ENCODE data around the gene SSR3. TPM values are rescaled to one million over a fixed set of nuclear protein-coding genes. Genes with fewer than 3 reads are reported as not detected.

Gene SSR3
- polyA plus RNA-seq, 2 donors, result 53.7 to 73.2 TPM

DNA sequence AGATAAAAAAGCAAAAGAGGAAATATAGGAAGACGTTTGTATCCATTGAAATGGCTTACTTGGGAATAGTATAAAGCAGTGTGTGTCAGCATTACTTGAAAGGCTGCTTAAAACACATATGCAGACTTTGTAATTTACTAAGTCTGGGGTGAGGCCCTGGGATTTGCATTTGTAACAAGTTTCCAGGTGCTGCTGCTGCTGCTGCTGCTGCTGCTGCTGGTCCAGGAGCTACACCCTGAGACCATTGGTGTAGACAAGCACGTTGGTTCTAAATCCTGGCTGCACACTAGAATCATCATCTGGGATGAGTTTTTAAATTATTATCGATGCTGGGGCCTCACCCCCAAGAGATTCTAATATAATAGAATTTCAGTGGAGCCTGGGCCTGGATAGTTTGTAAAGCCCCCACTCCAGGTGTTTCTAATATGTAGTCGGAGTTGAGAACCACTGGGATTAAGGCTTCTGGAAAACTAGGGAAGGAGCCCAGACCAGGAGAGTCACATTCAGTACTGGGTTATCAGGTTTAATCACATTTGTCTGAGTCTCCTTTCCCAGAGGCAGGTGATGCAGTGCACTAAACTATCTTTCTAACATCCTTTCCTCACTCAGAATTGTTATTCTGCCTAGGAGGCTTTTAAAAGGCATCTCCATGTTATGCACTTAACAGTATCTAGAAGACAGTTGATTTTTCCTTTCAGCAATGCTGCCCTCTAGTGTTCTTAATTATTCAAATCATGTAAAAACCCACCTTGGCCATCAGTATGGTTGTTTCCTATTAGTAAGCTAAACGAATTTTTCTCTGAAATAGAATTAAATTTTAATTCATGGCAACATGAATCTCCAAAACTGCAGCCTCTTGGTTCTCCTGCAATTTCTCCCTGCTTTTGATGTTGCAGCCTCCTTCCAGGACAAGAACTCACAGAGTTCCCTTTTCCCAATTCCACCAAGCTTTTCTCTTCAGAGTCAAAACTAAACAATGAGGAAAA lies 45.4 kb downstream of the SSR3 start:
- no peaks in the 10 kb centered on the region for H3K4me1 ChIP-seq (ENCODE audit: control insufficient read depth in 2 of 2, insufficient read depth in 2 of 2, low read length in 1 of 2)
- 57 to 61% methylated on average over 5 of the region's 5 CpGs for WGBS, 2 donors
- H3K27ac ChIP-seq (ENCODE audit: low read depth in 2 of 2, low read length in 1 of 2), result no peak overlapping the region
- H3K27me3 ChIP-seq (ENCODE audit: control insufficient read depth in 1 of 2, insufficient read depth in 2 of 2, low read length in 2 of 2), result no peaks in the 10 kb centered on the region
- no peak overlapping the region for H3K4me3 ChIP-seq (ENCODE audit: low read depth in 1 of 2, low read length in 2 of 2)
- H3K36me3 ChIP-seq (ENCODE audit: control insufficient read depth in 2 of 2, insufficient read depth in 2 of 2, low read length in 1 of 2), result no peaks in the 10 kb centered on the region
- no peaks in the 10 kb centered on the region for H3K9me3 ChIP-seq (ENCODE audit: control insufficient read depth in 2 of 2, insufficient read depth in 1 of 2, low read depth in 1 of 2, low read length in 1 of 2)

DNA sequence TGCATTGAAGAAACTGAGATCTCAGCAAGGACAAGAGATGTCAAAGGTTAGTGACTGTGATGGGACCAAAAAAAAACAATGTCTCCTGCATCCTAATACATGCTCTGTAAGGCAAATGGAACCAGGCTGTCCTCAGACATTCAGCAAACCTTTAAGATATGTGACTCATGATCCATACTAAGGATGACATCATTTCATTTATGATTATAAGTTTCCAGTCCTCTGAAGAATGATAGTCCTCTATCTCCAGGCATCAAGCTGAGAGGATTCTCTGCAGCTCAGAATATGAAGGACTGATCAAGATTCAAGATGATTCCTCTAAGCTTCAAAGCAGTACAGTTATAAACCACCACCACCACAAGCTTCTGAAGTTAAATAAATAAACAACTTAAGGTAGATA lies 47.6 kb downstream of the SSR3 start:
- no peaks in the 10 kb centered on the region for H3K4me1 ChIP-seq (ENCODE audit: control insufficient read depth in 2 of 2, insufficient read depth in 2 of 2, low read length in 1 of 2)
- H3K27ac ChIP-seq (ENCODE audit: low read depth in 2 of 2, low read length in 1 of 2), result no peak overlapping the region
- H3K4me3 ChIP-seq (ENCODE audit: low read depth in 1 of 2, low read length in 2 of 2), result no peak overlapping the region
- no peaks in the 10 kb centered on the region for H3K27me3 ChIP-seq (ENCODE audit: control insufficient read depth in 1 of 2, insufficient read depth in 2 of 2, low read length in 2 of 2)
- no peaks in the 10 kb centered on the region for H3K9me3 ChIP-seq (ENCODE audit: control insufficient read depth in 2 of 2, insufficient read depth in 1 of 2, low read depth in 1 of 2, low read length in 1 of 2)
- H3K36me3 ChIP-seq (ENCODE audit: control insufficient read depth in 2 of 2, insufficient read depth in 2 of 2, low read length in 1 of 2), result no peaks in the 10 kb centered on the region

- no peak overlapping the region for H3K27ac ChIP-seq (ENCODE audit: low read depth in 2 of 2, low read length in 1 of 2)
- WGBS, 2 donors, result 78 to 80% methylated on average over 5 of the region's 5 CpGs
- no peaks in the 10 kb centered on the region for H3K9me3 ChIP-seq (ENCODE audit: control insufficient read depth in 2 of 2, insufficient read depth in 1 of 2, low read depth in 1 of 2, low read length in 1 of 2)
- H3K27me3 ChIP-seq (ENCODE audit: control insufficient read depth in 1 of 2, insufficient read depth in 2 of 2, low read length in 2 of 2), result no peaks in the 10 kb centered on the region
- H3K36me3 ChIP-seq (ENCODE audit: control insufficient read depth in 2 of 2, insufficient read depth in 2 of 2, low read length in 1 of 2), result no peaks in the 10 kb centered on the region
- H3K4me3 ChIP-seq (ENCODE audit: low read depth in 1 of 2, low read length in 2 of 2), result no peak overlapping the region
- no peaks in the 10 kb centered on the region for H3K4me1 ChIP-seq (ENCODE audit: control insufficient read depth in 2 of 2, insufficient read depth in 2 of 2, low read length in 1 of 2)
Observed at GRCh38 chr3:156498307-156498706, 56.6 kb downstream of the SSR3 start.

- 71 to 79% methylated on average over 1 of the region's 1 CpG for WGBS, 2 donors
- no peak overlapping the region for H3K27ac ChIP-seq (ENCODE audit: low read depth in 2 of 2, low read length in 1 of 2)
- no peaks in the 10 kb centered on the region for H3K27me3 ChIP-seq (ENCODE audit: control insufficient read depth in 1 of 2, insufficient read depth in 2 of 2, low read length in 2 of 2)
- no peaks in the 10 kb centered on the region for H3K36me3 ChIP-seq (ENCODE audit: control insufficient read depth in 2 of 2, insufficient read depth in 2 of 2, low read length in 1 of 2)
- no peaks in the 10 kb centered on the region for H3K9me3 ChIP-seq (ENCODE audit: control insufficient read depth in 2 of 2, insufficient read depth in 1 of 2, low read depth in 1 of 2, low read length in 1 of 2)
- no peaks in the 10 kb centered on the region for H3K4me1 ChIP-seq (ENCODE audit: control insufficient read depth in 2 of 2, insufficient read depth in 2 of 2, low read length in 1 of 2)
- H3K4me3 ChIP-seq (ENCODE audit: low read depth in 1 of 2, low read length in 2 of 2), result no peak overlapping the region
Observed at GRCh38 chr3:156497326-156497725, 57.6 kb downstream of the SSR3 start.

DNA sequence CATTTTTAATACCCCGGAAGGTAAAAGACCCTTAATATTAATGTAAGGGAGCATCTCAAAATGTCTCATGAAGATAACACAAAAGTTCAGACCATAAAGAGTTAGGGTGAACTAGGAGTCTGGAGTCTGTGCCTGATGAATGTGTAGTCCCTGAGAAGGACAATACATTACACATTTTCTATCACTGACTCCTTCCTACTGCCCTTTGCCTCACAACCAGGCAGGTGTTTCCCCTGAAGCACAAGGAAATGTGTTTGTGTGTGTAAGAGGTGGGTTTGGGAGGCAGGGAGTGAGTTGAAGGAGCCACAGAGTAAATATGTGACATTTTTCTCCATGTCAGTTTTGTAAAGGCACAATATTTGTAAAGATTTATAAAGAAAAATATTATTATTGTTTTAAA lies 59.1 kb downstream of the SSR3 start:
- 85 to 98% methylated on average over 1 of the region's 1 CpG for WGBS, 2 donors
- no peaks in the 10 kb centered on the region for H3K4me1 ChIP-seq (ENCODE audit: control insufficient read depth in 2 of 2, insufficient read depth in 2 of 2, low read length in 1 of 2)
- no peaks in the 10 kb centered on the region for H3K9me3 ChIP-seq (ENCODE audit: control insufficient read depth in 2 of 2, insufficient read depth in 1 of 2, low read depth in 1 of 2, low read length in 1 of 2)

GRCh38 chr3:156493887-156494286 lies 61.0 kb downstream of the SSR3 start:
- WGBS, 2 donors, result 84 to 86% methylated on average over 3 of the region's 3 CpGs
- Histone ChIP-seq H3K9me3 (ENCODE audit: control insufficient read depth in 2 of 2, insufficient read depth in 1 of 2, low read depth in 1 of 2, low read length in 1 of 2) (no peaks in the 10 kb centered on the region), H3K4me1 (ENCODE audit: control insufficient read depth in 2 of 2, insufficient read depth in 2 of 2, low read length in 1 of 2) (no peaks in the 10 kb centered on the region), H3K27ac (ENCODE audit: low read depth in 2 of 2, low read length in 1 of 2) (no peak overlapping the region), H3K36me3 (ENCODE audit: control insufficient read depth in 2 of 2, insufficient read depth in 2 of 2, low read length in 1 of 2) (no peaks in the 10 kb centered on the region), H3K4me3 (ENCODE audit: low read depth in 1 of 2, low read length in 2 of 2) (no peak overlapping the region), H3K27me3 (ENCODE audit: control insufficient read depth in 1 of 2, insufficient read depth in 2 of 2, low read length in 2 of 2) (no peaks in the 10 kb centered on the region)

More for the DNA sequence above, 59.1 kb downstream of the SSR3 start:
- no peaks in the 10 kb centered on the region for H3K27me3 ChIP-seq (ENCODE audit: control insufficient read depth in 1 of 2, insufficient read depth in 2 of 2, low read length in 2 of 2)
- no peak overlapping the region for H3K4me3 ChIP-seq (ENCODE audit: low read depth in 1 of 2, low read length in 2 of 2)
- no peak overlapping the region for H3K27ac ChIP-seq (ENCODE audit: low read depth in 2 of 2, low read length in 1 of 2)
- no peaks in the 10 kb centered on the region for H3K36me3 ChIP-seq (ENCODE audit: control insufficient read depth in 2 of 2, insufficient read depth in 2 of 2, low read length in 1 of 2)

DNA sequence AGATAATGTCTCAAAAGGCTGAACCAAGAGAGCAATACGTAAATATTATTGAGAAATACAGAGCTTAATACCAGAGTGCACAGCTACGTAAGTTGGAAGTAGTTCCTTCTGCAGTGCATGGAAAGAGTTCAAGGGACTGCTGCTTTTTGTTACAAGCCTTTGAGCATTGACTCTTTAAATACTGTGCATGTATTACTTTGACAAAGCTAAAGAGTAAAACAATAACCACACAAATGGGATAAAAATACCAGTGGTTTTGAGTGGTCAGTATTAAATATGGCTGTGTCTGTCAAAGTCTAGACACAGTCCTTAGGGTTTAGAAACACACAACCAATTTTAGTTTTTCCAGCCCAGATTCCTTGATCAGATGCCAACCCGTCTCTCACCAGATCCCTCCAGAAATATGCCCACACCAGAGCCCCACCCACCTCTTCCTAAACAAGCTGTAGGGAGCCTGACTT lies 62.1 kb downstream of the SSR3 start:
- H3K9me3 ChIP-seq (ENCODE audit: control insufficient read depth in 2 of 2, insufficient read depth in 1 of 2, low read depth in 1 of 2, low read length in 1 of 2), result no peaks in the 10 kb centered on the region
- no peak overlapping the region for H3K4me3 ChIP-seq (ENCODE audit: low read depth in 1 of 2, low read length in 2 of 2)
- H3K36me3 ChIP-seq (ENCODE audit: control insufficient read depth in 2 of 2, insufficient read depth in 2 of 2, low read length in 1 of 2), result no peaks in the 10 kb centered on the region
- H3K27me3 ChIP-seq (ENCODE audit: control insufficient read depth in 1 of 2, insufficient read depth in 2 of 2, low read length in 2 of 2), result no peaks in the 10 kb centered on the region
- WGBS, 2 donors, result 65 to 80% methylated on average over 3 of the region's 3 CpGs
- no peak overlapping the region for H3K27ac ChIP-seq (ENCODE audit: low read depth in 2 of 2, low read length in 1 of 2)
- no peaks in the 10 kb centered on the region for H3K4me1 ChIP-seq (ENCODE audit: control insufficient read depth in 2 of 2, insufficient read depth in 2 of 2, low read length in 1 of 2)

DNA sequence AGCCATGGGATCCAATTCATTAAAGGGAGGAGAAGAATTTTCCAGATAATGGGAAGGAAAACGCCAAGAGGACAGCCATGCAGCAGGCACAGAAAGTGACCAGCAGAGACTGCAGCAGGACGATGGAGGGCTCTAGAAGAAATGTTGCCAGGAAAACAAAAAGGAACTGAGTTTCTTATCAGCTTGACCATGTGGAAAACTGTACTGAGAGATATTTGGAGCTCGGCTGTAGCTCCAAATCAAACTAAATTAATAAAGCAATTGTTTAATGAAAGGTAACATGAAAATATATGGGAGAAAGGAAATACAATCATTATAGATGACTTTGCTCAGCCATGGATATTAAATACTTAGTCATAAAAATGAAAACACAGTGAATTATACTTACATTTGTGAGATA lies 63.7 kb downstream of the SSR3 start:
- no peaks in the 10 kb centered on the region for H3K4me1 ChIP-seq (ENCODE audit: control insufficient read depth in 2 of 2, insufficient read depth in 2 of 2, low read length in 1 of 2)
- H3K4me3 ChIP-seq (ENCODE audit: low read depth in 1 of 2, low read length in 2 of 2), result no peak overlapping the region
- no peaks in the 10 kb centered on the region for H3K27me3 ChIP-seq (ENCODE audit: control insufficient read depth in 1 of 2, insufficient read depth in 2 of 2, low read length in 2 of 2)
- no peak overlapping the region for H3K27ac ChIP-seq (ENCODE audit: low read depth in 2 of 2, low read length in 1 of 2)
- WGBS, 2 donors, result 74 to 78% methylated on average over 3 of the region's 3 CpGs
- no peaks in the 10 kb centered on the region for H3K9me3 ChIP-seq (ENCODE audit: control insufficient read depth in 2 of 2, insufficient read depth in 1 of 2, low read depth in 1 of 2, low read length in 1 of 2)
- H3K36me3 ChIP-seq (ENCODE audit: control insufficient read depth in 2 of 2, insufficient read depth in 2 of 2, low read length in 1 of 2), result no peaks in the 10 kb centered on the region
